HEK293 (cell line): Measurements from ENCODE around the gene HOXA3.
A peak's percentile ranks its signal among the peaks of the same experiment; 100 is the strongest.

Experiments used
- CTCF ChIA-PET: fragments of 350-600 bp; formaldehyde crosslinking; extraction: SDS; loops from one replicate; lab custom pipeline; 2021; ENCODE audit warnings: antibody characterized with exemption; lab: Yijun Ruan, JAX
- POLR2A ChIA-PET: fragments of 300-600 bp; formaldehyde crosslinking; extraction: SDS; loops from one replicate; lab custom pipeline; 2020; ENCODE audit warnings: antibody characterized with exemption, inconsistent platforms; lab: Yijun Ruan, JAX
- H3K27ac ChIP-seq: fragments of 200-500 bp; sonication (Bioruptor generic); 2 replicates; pipeline ENCODE4 v1.5.1; 2014; ENCODE audit warnings: low read depth, low read length, control low read depth, inconsistent platforms; ENCODE audit errors: extremely low read depth
- H3K36me3 ChIP-seq, 2 experiments: fragments of 200-500 bp in 1 of 2; sonication (Bioruptor generic) in 1 of 2; 1 replicate in 1 of 2; 2 replicates in 1 of 2; pipeline ENCODE4 v1.5.1; 2014 to 2017; ENCODE audit warnings: inconsistent platforms in 2 of 2, low read length in 2 of 2; ENCODE audit not compliant: control insufficient read depth in 2 of 2, insufficient read depth in 1 of 2
- H3K4me1 ChIP-seq: fragments of 200-500 bp; sonication (Bioruptor generic); 2 replicates; pipeline ENCODE4 v1.5.1; 2014; ENCODE audit warnings: mild to moderate bottlenecking, low read length, inconsistent platforms; ENCODE audit not compliant: control insufficient read depth, insufficient read depth
- H3K4me3 ChIP-seq: 2 replicates; pipeline ENCODE4 v1.5.1; 2011; ENCODE audit warnings: low read depth, mild to moderate bottlenecking, control low read depth, low read length, moderate library complexity
- H3K9me3 ChIP-seq: fragments of 200-500 bp; sonication (Bioruptor generic); 2 replicates; pipeline ENCODE4 v1.5.1; 2014; ENCODE audit warnings: low read depth, low read length, inconsistent platforms; ENCODE audit not compliant: control insufficient read depth, insufficient read depth
- GLIS2 ChIP-seq: fragments of 450-650 bp; formaldehyde crosslinking; IDR thresholded peaks from 2 replicates; pipeline ENCODE4 v1.5.1; 2016; ENCODE audit warnings: missing biosample characterization, missing genetic modification characterization
- SP3 ChIP-seq: fragments of 450-650 bp; formaldehyde crosslinking; IDR thresholded peaks from 2 replicates; pipeline ENCODE4 v1.5.1; 2016; ENCODE audit warnings: missing biosample characterization, missing genetic modification characterization
- ZBTB20 ChIP-seq: fragments of 450-650 bp; formaldehyde crosslinking; IDR thresholded peaks from 2 replicates; pipeline ENCODE4 v1.5.1; 2016; ENCODE audit warnings: missing biosample characterization, missing genetic modification characterization
- ZNF175 ChIP-seq: fragments of 450-650 bp; formaldehyde crosslinking; IDR thresholded peaks from 2 replicates; pipeline ENCODE4 v1.5.1; 2016; ENCODE audit warnings: missing biosample characterization, missing genetic modification characterization
- ZNF302 ChIP-seq: fragments of 450-650 bp; formaldehyde crosslinking; IDR thresholded peaks from 2 replicates; pipeline ENCODE4 v1.5.1; 2016; ENCODE audit warnings: missing biosample characterization, missing genetic modification characterization, low read depth
- ZNF311 ChIP-seq: fragments of 450-650 bp; formaldehyde crosslinking; IDR thresholded peaks from 2 replicates; pipeline ENCODE4 v1.5.1; 2017; ENCODE audit warnings: missing biosample characterization, missing genetic modification characterization, borderline replicate concordance
- ZNF426 ChIP-seq: fragments of 450-650 bp; formaldehyde crosslinking; IDR thresholded peaks from 2 replicates; pipeline ENCODE4 v1.5.1; 2017; ENCODE audit warnings: missing biosample characterization, missing genetic modification characterization, mild to moderate bottlenecking, inconsistent platforms, moderate library complexity
- ZNF48 ChIP-seq: fragments of 450-650 bp; formaldehyde crosslinking; IDR thresholded peaks from 2 replicates; pipeline ENCODE4 v1.5.1; 2016; ENCODE audit warnings: missing biosample characterization, missing genetic modification characterization
- ZNF544 ChIP-seq: fragments of 450-650 bp; formaldehyde crosslinking; IDR thresholded peaks from 2 replicates; pipeline ENCODE4 v1.5.0; 2017; ENCODE audit warnings: missing biosample characterization, missing genetic modification characterization
- ZNF571 ChIP-seq: fragments of 450-650 bp; formaldehyde crosslinking; IDR thresholded peaks from 2 replicates; pipeline ENCODE4 v1.5.0; 2017; ENCODE audit warnings: missing biosample characterization, missing genetic modification characterization
- ZNF600 ChIP-seq: fragments of 450-650 bp; formaldehyde crosslinking; IDR thresholded peaks from 2 replicates; pipeline ENCODE4 v1.5.1; 2016; ENCODE audit warnings: missing biosample characterization, missing genetic modification characterization
- ZNF707 ChIP-seq: fragments of 450-650 bp; formaldehyde crosslinking; IDR thresholded peaks from 2 replicates; pipeline ENCODE4 v1.5.1; 2016; ENCODE audit warnings: missing biosample characterization, missing genetic modification characterization
- ZNF776 ChIP-seq: fragments of 450-650 bp; formaldehyde crosslinking; IDR thresholded peaks from 2 replicates; pipeline ENCODE4 v1.5.0; 2017; ENCODE audit warnings: missing biosample characterization, missing genetic modification characterization, borderline replicate concordance
- ZNF843 ChIP-seq: fragments of 450-650 bp; formaldehyde crosslinking; IDR thresholded peaks from 2 replicates; pipeline ENCODE4 v1.5.1; 2016; ENCODE audit warnings: missing biosample characterization, missing genetic modification characterization
- TF ChIP-seq, protein P1 (sequence below): fragments of 450-650 bp; formaldehyde crosslinking; IDR thresholded peaks from 2 replicates; pipeline ENCODE4 v1.5.1; 2016; ENCODE audit warnings: missing biosample characterization, missing genetic modification characterization, borderline replicate concordance
- TF ChIP-seq, protein P2 (sequence below): fragments of 450-650 bp; formaldehyde crosslinking; IDR thresholded peaks from 2 replicates; pipeline ENCODE4 v1.5.1; 2016; ENCODE audit warnings: missing biosample characterization, missing genetic modification characterization
- TF ChIP-seq, protein P3 (sequence below): sonication (generic); formaldehyde crosslinking; IDR thresholded peaks from 2 replicates; pipeline ENCODE4 v1.8.1; 2022; ENCODE audit warnings: mild to moderate bottlenecking, moderate library complexity, missing genetic modification reagents
- TF ChIP-seq, protein P4 (sequence below): fragments of 450-650 bp; formaldehyde crosslinking; IDR thresholded peaks from 2 replicates; pipeline ENCODE4 v1.5.1; 2017; ENCODE audit warnings: missing biosample characterization, missing genetic modification characterization
- TF ChIP-seq, protein P5 (sequence below): fragments of 450-650 bp; IDR thresholded peaks from 2 replicates; pipeline ENCODE4 v1.5.1; 2018; ENCODE audit warnings: missing biosample characterization, mild to moderate bottlenecking, missing genetic modification characterization

HOXA3 gene

DNA sequence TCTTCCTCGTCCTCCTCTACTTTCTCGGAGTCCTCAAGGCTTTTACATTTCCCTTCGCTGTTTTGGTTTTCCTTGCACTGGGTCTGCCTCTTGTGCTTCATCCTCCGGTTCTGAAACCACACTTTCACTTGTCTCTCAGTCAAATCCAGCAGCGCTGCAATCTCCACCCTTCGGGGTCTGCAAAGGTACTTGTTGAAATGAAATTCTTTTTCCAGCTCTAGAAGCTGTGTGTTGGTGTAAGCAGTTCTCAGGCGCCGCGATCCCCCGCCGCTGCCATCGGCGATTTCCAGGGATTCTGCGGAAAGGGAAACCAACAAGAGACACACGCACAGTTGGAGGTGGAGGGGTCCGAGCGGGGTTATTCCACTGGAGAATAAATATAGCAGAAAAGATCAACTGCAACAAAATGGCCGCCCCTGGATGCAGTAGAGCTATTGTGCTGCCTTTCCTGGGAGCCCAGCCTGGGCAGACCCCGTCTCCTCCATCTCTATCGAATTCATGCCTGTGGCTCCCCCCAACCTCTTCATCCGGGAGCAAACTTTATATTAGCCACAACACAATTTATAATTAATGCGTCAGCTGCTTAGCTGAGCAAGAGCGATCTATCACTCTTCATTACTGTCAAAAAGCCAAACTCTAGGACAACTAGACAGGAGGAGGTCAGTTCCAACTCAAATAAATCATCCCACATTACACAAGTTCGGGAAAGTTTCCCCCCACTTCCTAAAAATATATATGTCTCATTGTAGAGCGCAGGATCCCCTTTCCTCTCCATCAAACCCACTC, 51.0 kb downstream of the HOXA3 start:
- H3K4me1 ChIP-seq = peaks cover 7% of the 10 kb centered on the region; the same call in 1 of the 2 replicates
- POLR2A ChIA-PET = interaction anchor here (1.2 kb wide), 1 partner anchor 31 kb away, joined by 4 read pairs; no protein-coding TSS in a partner anchor

DNA sequence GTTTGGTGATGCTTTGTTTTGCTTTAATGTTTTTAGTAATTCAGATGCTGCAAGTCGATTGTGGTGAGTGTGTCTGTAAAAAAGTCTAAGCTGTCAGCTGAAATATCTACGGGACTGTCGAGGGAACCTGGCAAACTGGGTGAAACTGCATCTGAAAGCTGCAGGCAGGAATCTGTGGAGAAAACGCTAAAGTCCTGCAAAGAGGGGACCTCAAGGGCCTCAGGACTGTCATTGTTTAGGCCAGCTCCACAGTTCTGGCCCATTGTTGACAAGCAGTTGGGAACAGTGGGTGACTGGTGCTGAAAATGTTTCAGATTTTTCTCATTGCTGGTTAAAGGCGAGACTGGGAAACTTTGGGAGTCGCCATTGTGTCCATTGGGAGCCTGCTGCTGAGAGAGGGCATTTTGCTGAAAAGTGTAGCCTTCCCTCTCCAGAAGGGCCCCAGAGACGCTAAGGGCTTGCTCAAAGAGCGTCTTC, 51.7 kb downstream of the HOXA3 start:
- ChIA-PET CTCF (interaction anchor here (0.9 kb wide), 1 partner anchor 43 kb away, joined by 3 read pairs; the partner anchor contains the start of gene HOXA5), POLR2A (interaction anchor here (1.2 kb wide), 1 partner anchor 31 kb away, joined by 4 read pairs; no protein-coding TSS in a partner anchor)
- Histone ChIP-seq H3K36me3 (peaks cover 12 to 28% of the 10 kb centered on the region in 2 experiments), H3K4me1 (peaks cover 7% of the 10 kb centered on the region; the same call in 1 of the 2 replicates), H3K4me3 (no peak overlapping the region), H3K27ac (no peak overlapping the region), H3K9me3 (no peaks in the 10 kb centered on the region)
- peak; percentile 37; the same call in 1 of the 2 replicates for TF ChIP-seq ZBTB20 (tag by site-specific recombination)
- TF ChIP-seq, protein P1, sequence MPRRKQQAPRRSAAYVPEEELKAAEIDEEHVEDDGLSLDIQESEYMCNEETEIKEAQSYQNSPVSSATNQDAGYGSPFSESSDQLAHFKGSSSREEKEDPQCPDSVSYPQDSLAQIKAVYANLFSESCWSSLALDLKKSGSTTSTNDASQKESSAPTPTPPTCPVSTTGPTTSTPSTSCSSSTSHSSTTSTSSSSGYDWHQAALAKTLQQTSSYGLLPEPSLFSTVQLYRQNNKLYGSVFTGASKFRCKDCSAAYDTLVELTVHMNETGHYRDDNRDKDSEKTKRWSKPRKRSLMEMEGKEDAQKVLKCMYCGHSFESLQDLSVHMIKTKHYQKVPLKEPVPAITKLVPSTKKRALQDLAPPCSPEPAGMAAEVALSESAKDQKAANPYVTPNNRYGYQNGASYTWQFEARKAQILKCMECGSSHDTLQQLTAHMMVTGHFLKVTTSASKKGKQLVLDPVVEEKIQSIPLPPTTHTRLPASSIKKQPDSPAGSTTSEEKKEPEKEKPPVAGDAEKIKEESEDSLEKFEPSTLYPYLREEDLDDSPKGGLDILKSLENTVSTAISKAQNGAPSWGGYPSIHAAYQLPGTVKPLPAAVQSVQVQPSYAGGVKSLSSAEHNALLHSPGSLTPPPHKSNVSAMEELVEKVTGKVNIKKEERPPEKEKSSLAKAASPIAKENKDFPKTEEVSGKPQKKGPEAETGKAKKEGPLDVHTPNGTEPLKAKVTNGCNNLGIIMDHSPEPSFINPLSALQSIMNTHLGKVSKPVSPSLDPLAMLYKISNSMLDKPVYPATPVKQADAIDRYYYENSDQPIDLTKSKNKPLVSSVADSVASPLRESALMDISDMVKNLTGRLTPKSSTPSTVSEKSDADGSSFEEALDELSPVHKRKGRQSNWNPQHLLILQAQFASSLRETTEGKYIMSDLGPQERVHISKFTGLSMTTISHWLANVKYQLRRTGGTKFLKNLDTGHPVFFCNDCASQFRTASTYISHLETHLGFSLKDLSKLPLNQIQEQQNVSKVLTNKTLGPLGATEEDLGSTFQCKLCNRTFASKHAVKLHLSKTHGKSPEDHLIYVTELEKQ = no peak
- TF ChIP-seq ZNF426 (tag by site-specific recombination) = no peak

More for the DNA sequence above, 51.0 kb downstream of the HOXA3 start:
- Histone ChIP-seq H3K4me3 (no peak overlapping the region), H3K27ac (no peak overlapping the region), H3K9me3 (no peaks in the 10 kb centered on the region), H3K36me3 (peaks cover 12 to 28% of the 10 kb centered on the region in 2 experiments)
- CTCF ChIA-PET = no interaction called here
- TF ChIP-seq, protein P2, sequence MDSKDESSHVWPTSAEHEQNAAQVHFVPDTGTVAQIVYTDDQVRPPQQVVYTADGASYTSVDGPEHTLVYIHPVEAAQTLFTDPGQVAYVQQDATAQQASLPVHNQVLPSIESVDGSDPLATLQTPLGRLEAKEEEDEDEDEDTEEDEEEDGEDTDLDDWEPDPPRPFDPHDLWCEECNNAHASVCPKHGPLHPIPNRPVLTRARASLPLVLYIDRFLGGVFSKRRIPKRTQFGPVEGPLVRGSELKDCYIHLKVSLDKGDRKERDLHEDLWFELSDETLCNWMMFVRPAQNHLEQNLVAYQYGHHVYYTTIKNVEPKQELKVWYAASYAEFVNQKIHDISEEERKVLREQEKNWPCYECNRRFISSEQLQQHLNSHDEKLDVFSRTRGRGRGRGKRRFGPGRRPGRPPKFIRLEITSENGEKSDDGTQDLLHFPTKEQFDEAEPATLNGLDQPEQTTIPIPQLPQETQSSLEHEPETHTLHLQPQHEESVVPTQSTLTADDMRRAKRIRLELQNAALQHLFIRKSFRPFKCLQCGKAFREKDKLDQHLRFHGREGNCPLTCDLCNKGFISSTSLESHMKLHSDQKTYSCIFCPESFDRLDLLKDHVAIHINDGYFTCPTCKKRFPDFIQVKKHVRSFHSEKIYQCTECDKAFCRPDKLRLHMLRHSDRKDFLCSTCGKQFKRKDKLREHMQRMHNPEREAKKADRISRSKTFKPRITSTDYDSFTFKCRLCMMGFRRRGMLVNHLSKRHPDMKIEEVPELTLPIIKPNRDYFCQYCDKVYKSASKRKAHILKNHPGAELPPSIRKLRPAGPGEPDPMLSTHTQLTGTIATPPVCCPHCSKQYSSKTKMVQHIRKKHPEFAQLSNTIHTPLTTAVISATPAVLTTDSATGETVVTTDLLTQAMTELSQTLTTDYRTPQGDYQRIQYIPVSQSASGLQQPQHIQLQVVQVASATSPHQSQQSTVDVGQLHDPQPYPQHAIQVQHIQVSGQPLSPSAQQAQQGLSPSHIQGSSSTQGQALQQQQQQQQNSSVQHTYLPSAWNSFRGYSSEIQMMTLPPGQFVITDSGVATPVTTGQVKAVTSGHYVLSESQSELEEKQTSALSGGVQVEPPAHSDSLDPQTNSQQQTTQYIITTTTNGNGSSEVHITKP (tag by site-specific recombination) = no peak
- TF ChIP-seq ZNF776 (tag by site-specific recombination) (no peak), ZNF175 (tag by site-specific recombination) (no peak), GLIS2 (tag by site-specific recombination) (no peak), ZNF571 (no peak), ZNF707 (tag by site-specific recombination) (no peak), ZNF843 (tag by site-specific recombination) (no peak), SP3 (no peak), ZNF311 (no peak), ZNF600 (tag by site-specific recombination) (no peak), ZNF302 (tag by site-specific recombination) (no peak), ZNF48 (tag by site-specific recombination) (no peak), ZNF544 (tag by site-specific recombination) (no peak)
- TF ChIP-seq, protein P3, sequence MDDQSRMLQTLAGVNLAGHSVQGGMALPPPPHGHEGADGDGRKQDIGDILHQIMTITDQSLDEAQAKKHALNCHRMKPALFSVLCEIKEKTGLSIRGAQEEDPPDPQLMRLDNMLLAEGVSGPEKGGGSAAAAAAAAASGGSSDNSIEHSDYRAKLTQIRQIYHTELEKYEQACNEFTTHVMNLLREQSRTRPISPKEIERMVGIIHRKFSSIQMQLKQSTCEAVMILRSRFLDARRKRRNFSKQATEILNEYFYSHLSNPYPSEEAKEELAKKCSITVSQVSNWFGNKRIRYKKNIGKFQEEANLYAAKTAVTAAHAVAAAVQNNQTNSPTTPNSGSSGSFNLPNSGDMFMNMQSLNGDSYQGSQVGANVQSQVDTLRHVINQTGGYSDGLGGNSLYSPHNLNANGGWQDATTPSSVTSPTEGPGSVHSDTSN (CRISPR knock-in tag) = no peak
- TF ChIP-seq, protein P4, sequence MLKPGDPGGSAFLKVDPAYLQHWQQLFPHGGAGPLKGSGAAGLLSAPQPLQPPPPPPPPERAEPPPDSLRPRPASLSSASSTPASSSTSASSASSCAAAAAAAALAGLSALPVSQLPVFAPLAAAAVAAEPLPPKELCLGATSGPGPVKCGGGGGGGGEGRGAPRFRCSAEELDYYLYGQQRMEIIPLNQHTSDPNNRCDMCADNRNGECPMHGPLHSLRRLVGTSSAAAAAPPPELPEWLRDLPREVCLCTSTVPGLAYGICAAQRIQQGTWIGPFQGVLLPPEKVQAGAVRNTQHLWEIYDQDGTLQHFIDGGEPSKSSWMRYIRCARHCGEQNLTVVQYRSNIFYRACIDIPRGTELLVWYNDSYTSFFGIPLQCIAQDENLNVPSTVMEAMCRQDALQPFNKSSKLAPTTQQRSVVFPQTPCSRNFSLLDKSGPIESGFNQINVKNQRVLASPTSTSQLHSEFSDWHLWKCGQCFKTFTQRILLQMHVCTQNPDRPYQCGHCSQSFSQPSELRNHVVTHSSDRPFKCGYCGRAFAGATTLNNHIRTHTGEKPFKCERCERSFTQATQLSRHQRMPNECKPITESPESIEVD (tag by site-specific recombination) = no peak
- TF ChIP-seq, protein P5, sequence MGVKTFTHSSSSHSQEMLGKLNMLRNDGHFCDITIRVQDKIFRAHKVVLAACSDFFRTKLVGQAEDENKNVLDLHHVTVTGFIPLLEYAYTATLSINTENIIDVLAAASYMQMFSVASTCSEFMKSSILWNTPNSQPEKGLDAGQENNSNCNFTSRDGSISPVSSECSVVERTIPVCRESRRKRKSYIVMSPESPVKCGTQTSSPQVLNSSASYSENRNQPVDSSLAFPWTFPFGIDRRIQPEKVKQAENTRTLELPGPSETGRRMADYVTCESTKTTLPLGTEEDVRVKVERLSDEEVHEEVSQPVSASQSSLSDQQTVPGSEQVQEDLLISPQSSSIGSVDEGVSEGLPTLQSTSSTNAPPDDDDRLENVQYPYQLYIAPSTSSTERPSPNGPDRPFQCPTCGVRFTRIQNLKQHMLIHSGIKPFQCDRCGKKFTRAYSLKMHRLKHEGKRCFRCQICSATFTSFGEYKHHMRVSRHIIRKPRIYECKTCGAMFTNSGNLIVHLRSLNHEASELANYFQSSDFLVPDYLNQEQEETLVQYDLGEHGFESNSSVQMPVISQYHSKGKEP (tag by site-specific recombination) = no peak
